A549 (cell line): ENCODE data around the gene GLCE. TPM values are rescaled to one million over a fixed set of nuclear protein-coding genes. Genes with fewer than 3 reads are reported as not detected.

Source experiments
- CBX8 ChIP-seq: fragments of 200-600 bp; sonication (generic); IDR thresholded peaks from 2 replicates; pipeline ENCODE4 v1.6.1; 2016
- CHD2 ChIP-seq: fragments of 150-350 bp; IDR thresholded peaks from 2 replicates; pipeline ENCODE4 v1.6.1; 2014; ENCODE audit warnings: low read length; ENCODE audit not compliant: partially characterized antibody
- CHD4 ChIP-seq: fragments of 200-600 bp; sonication (generic); IDR thresholded peaks from 2 replicates; pipeline ENCODE4 v1.6.1; 2016; ENCODE audit warnings: antibody characterized with exemption, mild to moderate bottlenecking, borderline replicate concordance
- ESRRA ChIP-seq: fragments of 150-350 bp; IDR thresholded peaks from 2 replicates; pipeline ENCODE4 v1.6.1; 2014; ENCODE audit warnings: mild to moderate bottlenecking, low read length, borderline replicate concordance
- FOSL2 ChIP-seq, 2 experiments: fragments of 450-650 bp in 1 of 2; fragments of >200 bp in 1 of 2; sonication (Bioruptor Twin) in 1 of 2; formaldehyde crosslinking; IDR thresholded peaks; 2 replicates each; pipeline versions ENCODE4 v1.5.0 to v1.6.1; 2016 to 2020; ENCODE audit warnings: mild to moderate bottlenecking in 1 of 2, moderate library complexity in 1 of 2
- FOXS1 ChIP-seq: fragments of 250-450 bp; sonication (Bioruptor Pico); IDR thresholded peaks from 2 replicates; pipeline ENCODE4 v1.5.0; 2020; ENCODE audit warnings: mild to moderate bottlenecking, moderate library complexity
- HDAC2 ChIP-seq: fragments of 200-600 bp; sonication (generic); IDR thresholded peaks from 2 replicates; pipeline ENCODE4 v1.6.1; 2016
- HEYL ChIP-seq: fragments of 250-450 bp; sonication (Bioruptor Pico); IDR thresholded peaks from 2 replicates; pipeline ENCODE4 v1.8.0; 2021; ENCODE audit warnings: mild to moderate bottlenecking, moderate library complexity
- HOXA7 ChIP-seq: fragments of 250-450 bp; sonication (Bioruptor Pico); IDR thresholded peaks from 2 replicates; pipeline ENCODE4 v1.5.0; 2020; ENCODE audit warnings: mild to moderate bottlenecking, moderate library complexity
- HOXB13 ChIP-seq: fragments of 250-450 bp; sonication (Bioruptor Pico); IDR thresholded peaks from 2 replicates; pipeline ENCODE4 v1.5.0; 2020; ENCODE audit warnings: low read depth, mild to moderate bottlenecking, moderate library complexity
- JUN ChIP-seq, 2 experiments: fragments of >200 bp; sonication (Bioruptor Twin); formaldehyde crosslinking; IDR thresholded peaks; 2 replicates in 1 of 2; 3 replicates in 1 of 2; pipeline ENCODE4 v1.6.1; 2016 to 2017
- KDM1A ChIP-seq: fragments of 200-600 bp; sonication (generic); IDR thresholded peaks from 2 replicates; pipeline ENCODE4 v1.6.1; 2016; ENCODE audit warnings: low read depth, mild to moderate bottlenecking
- MAZ ChIP-seq: fragments of 150-350 bp; IDR thresholded peaks from 2 replicates; pipeline ENCODE4 v1.6.1; 2014; ENCODE audit warnings: antibody characterized with exemption, low read depth, low read length, borderline replicate concordance
- NFE2L2 ChIP-seq: fragments of 150-350 bp; conservative IDR thresholded peaks from 2 replicates; pipeline ENCODE4 v1.6.1; 2014; ENCODE audit warnings: low read length
- NR3C1 ChIP-seq: fragments of >200 bp; sonication (Bioruptor Twin); formaldehyde crosslinking; IDR thresholded peaks from 3 replicates; pipeline ENCODE4 v1.6.1; 2017
- PHF8 ChIP-seq: fragments of 200-600 bp; sonication (generic); IDR thresholded peaks from 2 replicates; pipeline ENCODE4 v1.6.1; 2016; ENCODE audit warnings: low read depth, mild to moderate bottlenecking, antibody characterized with exemption, moderate library complexity, borderline replicate concordance
- POLR2A ChIP-seq: IDR thresholded peaks from 2 replicates; pipeline ENCODE4 v1.6.1; 2012; ENCODE audit warnings: mild to moderate bottlenecking, low read length
- RAD21 ChIP-seq, 2 experiments: fragments of >200 bp in 1 of 2; sonication (Bioruptor Twin) in 1 of 2; formaldehyde crosslinking in 1 of 2; IDR thresholded peaks in 1 of 2; conservative IDR thresholded peaks in 1 of 2; 2 replicates in 1 of 2; 3 replicates in 1 of 2; pipeline ENCODE4 v1.6.1; 2012 to 2018; ENCODE audit warnings: inconsistent platforms in 1 of 2
- RARB ChIP-seq: fragments of 250-450 bp; sonication (Bioruptor Pico); IDR thresholded peaks from 2 replicates; pipeline ENCODE4 v1.8.0; 2021; ENCODE audit warnings: mild to moderate bottlenecking, moderate library complexity
- RNF2 ChIP-seq: fragments of 200-600 bp; sonication (generic); IDR thresholded peaks from 2 replicates; pipeline ENCODE4 v1.6.1; 2016; ENCODE audit warnings: low read depth, mild to moderate bottlenecking, antibody characterized with exemption, moderate library complexity, borderline replicate concordance
- SMC3 ChIP-seq: fragments of >200 bp; sonication (Bioruptor Twin); formaldehyde crosslinking; IDR thresholded peaks from 3 replicates; pipeline ENCODE4 v1.6.1; 2018; ENCODE audit warnings: inconsistent platforms
- TFCP2L1 ChIP-seq: fragments of 250-450 bp; sonication (Bioruptor Pico); IDR thresholded peaks from 2 replicates; pipeline ENCODE4 v1.5.0; 2021; ENCODE audit warnings: mild to moderate bottlenecking
- TP53 ChIP-seq: fragments of 250-450 bp; sonication (Bioruptor Pico); IDR thresholded peaks from 2 replicates; pipeline ENCODE4 v1.5.0; 2021; ENCODE audit warnings: mild to moderate bottlenecking, moderate library complexity
- ZSCAN20 ChIP-seq: fragments of 250-450 bp; sonication (Bioruptor Pico); IDR thresholded peaks from 2 replicates; pipeline ENCODE4 v1.8.0; 2022; ENCODE audit warnings: mild to moderate bottlenecking, moderate library complexity
- polyA plus RNA-seq, 4 experiments: library from polyadenylated mRNA; depleted of rRNA in 3 of 4; stranded (reverse); fragments of >200 nt; fragmentation: RNase III in 1 of 4; extraction: RNeasy Plus Mini Kit Qiagen cat#74134 plus additional on column Dnase treatment in 1 of 4; gene quantifications; 2 replicates in 3 of 4; 3 replicates in 1 of 4; pipeline ENCODE4 v1.2.3, GENCODE V29; 2011 to 2017
- TF ChIP-seq, protein P1 (sequence below): fragments of 200-600 bp; sonication (generic); IDR thresholded peaks from 2 replicates; pipeline ENCODE4 v1.6.1; 2016; ENCODE audit warnings: antibody characterized with exemption, mild to moderate bottlenecking, moderate library complexity
- TF ChIP-seq, protein P2 (sequence below): fragments of 250-450 bp; sonication (Bioruptor Pico); IDR thresholded peaks from 2 replicates; pipeline ENCODE4 v1.5.0; 2020; ENCODE audit warnings: low read depth, mild to moderate bottlenecking, moderate library complexity
- TF ChIP-seq, protein P3 (sequence below): fragments of 450-650 bp; IDR thresholded peaks from 2 replicates; pipeline ENCODE4 v1.6.1; 2014; ENCODE audit warnings: antibody characterized with exemption
- TF ChIP-seq, protein P4 (sequence below): fragments of >200 bp; sonication (Bioruptor Twin); formaldehyde crosslinking; IDR thresholded peaks from 2 replicates; pipeline ENCODE4 v1.6.1; 2016
- TF ChIP-seq, protein P5 (sequence below): fragments of >200 bp; sonication (Bioruptor Twin); formaldehyde crosslinking; IDR thresholded peaks from 3 replicates; pipeline ENCODE4 v1.5.1; 2016

GLCE gene
- polyA plus RNA-seq, 2 of the 4 experiments (the other 2 are of a cell fraction): 19.6 to 41.8 TPM

DNA sequence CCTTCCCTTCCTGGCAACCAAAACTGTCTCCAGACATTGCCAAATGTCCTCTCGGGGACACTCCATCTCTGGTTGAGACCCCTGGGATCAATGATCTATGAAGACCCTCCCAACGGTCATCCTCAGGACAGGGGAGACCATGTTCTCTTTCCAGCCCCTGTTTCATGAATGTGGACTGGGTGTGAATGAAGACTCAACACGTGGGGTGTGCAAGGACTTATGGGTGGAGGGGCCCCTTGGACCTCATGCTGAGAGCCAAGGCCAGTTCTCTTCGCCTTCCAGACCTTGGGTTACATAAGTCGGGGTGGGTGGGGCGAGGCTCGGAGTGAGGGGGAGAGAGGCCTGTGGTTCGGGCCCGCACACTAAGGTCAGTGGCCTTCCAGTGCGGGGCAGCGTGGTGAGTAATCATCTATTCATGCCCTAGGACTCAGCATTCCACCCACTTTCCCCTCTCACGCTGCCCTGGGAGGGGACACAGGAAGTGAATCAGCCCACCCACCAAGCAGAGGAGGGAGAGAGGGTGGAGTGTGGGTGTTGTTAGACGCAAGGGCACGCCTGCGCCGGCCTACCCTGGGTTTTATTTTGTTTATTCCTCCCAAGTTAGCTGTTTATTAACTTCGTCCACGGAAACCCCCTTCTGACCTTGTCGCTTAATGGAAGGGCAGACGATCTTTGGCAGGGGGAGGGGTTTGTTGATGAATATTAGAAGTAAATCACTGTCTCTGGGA is 144.9 kb downstream of the GLCE start (continued):
- TF ChIP-seq, protein P1, sequence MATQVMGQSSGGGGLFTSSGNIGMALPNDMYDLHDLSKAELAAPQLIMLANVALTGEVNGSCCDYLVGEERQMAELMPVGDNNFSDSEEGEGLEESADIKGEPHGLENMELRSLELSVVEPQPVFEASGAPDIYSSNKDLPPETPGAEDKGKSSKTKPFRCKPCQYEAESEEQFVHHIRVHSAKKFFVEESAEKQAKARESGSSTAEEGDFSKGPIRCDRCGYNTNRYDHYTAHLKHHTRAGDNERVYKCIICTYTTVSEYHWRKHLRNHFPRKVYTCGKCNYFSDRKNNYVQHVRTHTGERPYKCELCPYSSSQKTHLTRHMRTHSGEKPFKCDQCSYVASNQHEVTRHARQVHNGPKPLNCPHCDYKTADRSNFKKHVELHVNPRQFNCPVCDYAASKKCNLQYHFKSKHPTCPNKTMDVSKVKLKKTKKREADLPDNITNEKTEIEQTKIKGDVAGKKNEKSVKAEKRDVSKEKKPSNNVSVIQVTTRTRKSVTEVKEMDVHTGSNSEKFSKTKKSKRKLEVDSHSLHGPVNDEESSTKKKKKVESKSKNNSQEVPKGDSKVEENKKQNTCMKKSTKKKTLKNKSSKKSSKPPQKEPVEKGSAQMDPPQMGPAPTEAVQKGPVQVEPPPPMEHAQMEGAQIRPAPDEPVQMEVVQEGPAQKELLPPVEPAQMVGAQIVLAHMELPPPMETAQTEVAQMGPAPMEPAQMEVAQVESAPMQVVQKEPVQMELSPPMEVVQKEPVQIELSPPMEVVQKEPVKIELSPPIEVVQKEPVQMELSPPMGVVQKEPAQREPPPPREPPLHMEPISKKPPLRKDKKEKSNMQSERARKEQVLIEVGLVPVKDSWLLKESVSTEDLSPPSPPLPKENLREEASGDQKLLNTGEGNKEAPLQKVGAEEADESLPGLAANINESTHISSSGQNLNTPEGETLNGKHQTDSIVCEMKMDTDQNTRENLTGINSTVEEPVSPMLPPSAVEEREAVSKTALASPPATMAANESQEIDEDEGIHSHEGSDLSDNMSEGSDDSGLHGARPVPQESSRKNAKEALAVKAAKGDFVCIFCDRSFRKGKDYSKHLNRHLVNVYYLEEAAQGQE: no peak
- TF ChIP-seq HEYL (no peak), ZSCAN20 (CRISPR knock-in tag) (no peak; the same call in 1 of the 2 replicates), SMC3 (no peak), RARB (CRISPR knock-in tag) (peak; percentile 76), NR3C1 (no peak), ESRRA (peak; percentile 98), PHF8 (no peak), NFE2L2 (no peak; the same call in 1 of the 2 replicates), RNF2 (no peak), POLR2A (no peak), KDM1A (no peak), HOXB13 (CRISPR knock-in tag) (peak; percentile 98; the same call in 1 of the 2 replicates), FOXS1 (CRISPR knock-in tag) (peak; percentile 80; the same call in 1 of the 2 replicates), CBX8 (no peak), JUN (IDR thresholded peaks at IDR 0.05) (peak; percentile 92 to 98; a peak in 4 of 5 replicates), MAZ (0 out of 2 replicates have a peak, but pooled peaks have one; percentile 59), HDAC2 (no peak), TP53 (CRISPR knock-in tag) (peak; percentile 83), CHD2 (no peak), CHD4 (no peak), FOSL2 (IDR thresholded peaks at IDR 0.05) (peak; percentile 97), FOSL2 (CRISPR knock-in tag; IDR thresholded peaks at IDR 0.05) (peak; percentile 98), RAD21 (conservative IDR thresholded peaks at IDR 0.05 in 1 of 2, IDR thresholded peaks at IDR 0.05 in 1 of 2) (peak; percentile 1 to 40; a peak in 3 of 5 replicates), HOXA7 (CRISPR knock-in tag) (0 out of 2 replicates have a peak, but pooled peaks have one; percentile 58), TFCP2L1 (CRISPR knock-in tag) (peak; percentile 17; the same call in 1 of the 2 replicates)
- TF ChIP-seq, protein P2, sequence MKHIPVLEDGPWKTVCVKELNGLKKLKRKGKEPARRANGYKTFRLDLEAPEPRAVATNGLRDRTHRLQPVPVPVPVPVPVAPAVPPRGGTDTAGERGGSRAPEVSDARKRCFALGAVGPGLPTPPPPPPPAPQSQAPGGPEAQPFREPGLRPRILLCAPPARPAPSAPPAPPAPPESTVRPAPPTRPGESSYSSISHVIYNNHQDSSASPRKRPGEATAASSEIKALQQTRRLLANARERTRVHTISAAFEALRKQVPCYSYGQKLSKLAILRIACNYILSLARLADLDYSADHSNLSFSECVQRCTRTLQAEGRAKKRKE (CRISPR knock-in tag): peak; percentile 98
- TF ChIP-seq, protein P3, sequence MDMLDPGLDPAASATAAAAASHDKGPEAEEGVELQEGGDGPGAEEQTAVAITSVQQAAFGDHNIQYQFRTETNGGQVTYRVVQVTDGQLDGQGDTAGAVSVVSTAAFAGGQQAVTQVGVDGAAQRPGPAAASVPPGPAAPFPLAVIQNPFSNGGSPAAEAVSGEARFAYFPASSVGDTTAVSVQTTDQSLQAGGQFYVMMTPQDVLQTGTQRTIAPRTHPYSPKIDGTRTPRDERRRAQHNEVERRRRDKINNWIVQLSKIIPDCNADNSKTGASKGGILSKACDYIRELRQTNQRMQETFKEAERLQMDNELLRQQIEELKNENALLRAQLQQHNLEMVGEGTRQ: peak; percentile 48
- TF ChIP-seq, protein P4, sequence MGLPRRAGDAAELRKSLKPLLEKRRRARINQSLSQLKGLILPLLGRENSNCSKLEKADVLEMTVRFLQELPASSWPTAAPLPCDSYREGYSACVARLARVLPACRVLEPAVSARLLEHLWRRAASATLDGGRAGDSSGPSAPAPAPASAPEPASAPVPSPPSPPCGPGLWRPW: peak; percentile 55; the same call in 1 of the 2 replicates
- TF ChIP-seq, protein P5, sequence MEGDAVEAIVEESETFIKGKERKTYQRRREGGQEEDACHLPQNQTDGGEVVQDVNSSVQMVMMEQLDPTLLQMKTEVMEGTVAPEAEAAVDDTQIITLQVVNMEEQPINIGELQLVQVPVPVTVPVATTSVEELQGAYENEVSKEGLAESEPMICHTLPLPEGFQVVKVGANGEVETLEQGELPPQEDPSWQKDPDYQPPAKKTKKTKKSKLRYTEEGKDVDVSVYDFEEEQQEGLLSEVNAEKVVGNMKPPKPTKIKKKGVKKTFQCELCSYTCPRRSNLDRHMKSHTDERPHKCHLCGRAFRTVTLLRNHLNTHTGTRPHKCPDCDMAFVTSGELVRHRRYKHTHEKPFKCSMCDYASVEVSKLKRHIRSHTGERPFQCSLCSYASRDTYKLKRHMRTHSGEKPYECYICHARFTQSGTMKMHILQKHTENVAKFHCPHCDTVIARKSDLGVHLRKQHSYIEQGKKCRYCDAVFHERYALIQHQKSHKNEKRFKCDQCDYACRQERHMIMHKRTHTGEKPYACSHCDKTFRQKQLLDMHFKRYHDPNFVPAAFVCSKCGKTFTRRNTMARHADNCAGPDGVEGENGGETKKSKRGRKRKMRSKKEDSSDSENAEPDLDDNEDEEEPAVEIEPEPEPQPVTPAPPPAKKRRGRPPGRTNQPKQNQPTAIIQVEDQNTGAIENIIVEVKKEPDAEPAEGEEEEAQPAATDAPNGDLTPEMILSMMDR: no peak
